Kidney (tissue), 14 donors: ENCODE results near the gene KRTAP5-4. TPM values are rescaled to one million over a fixed set of nuclear protein-coding genes. Genes with fewer than 3 reads are reported as not detected.
"Not testable (repeated sequence)": the region's sequence is repeated elsewhere in the genome, so short reads cannot be mapped to it uniquely, and the experiment has no call there.

ENCODE experiments used
- DNase-seq, 5 donors: peaks; one replicate each; pipeline ENCODE4 v3.0.0-alpha.2; 2013 to 2020
- FAIRE-seq: peaks from 2 replicates; lab custom pipeline; 2012; peaks lifted over from hg19 to GRCh38; lab: Jason Lieb, UNC
- H3K27ac ChIP-seq, 2 donors: one replicate each; pipeline ENCODE4 v1.7.0; 2013; ENCODE audit warnings: low read depth in 2 of 2, low read length in 2 of 2, inconsistent platforms in 1 of 2
- H3K27me3 ChIP-seq: one replicate; pipeline ENCODE4 v1.7.1; 2013; ENCODE audit warnings: low read length, inconsistent platforms; ENCODE audit not compliant: control insufficient read depth, insufficient read depth
- H3K36me3 ChIP-seq, 3 donors: one replicate each; pipeline versions ENCODE4 v1.7.0 to v1.7.1; 2013; ENCODE audit warnings: low read length in 3 of 3, control low read depth in 1 of 3, inconsistent platforms in 1 of 3; ENCODE audit not compliant: insufficient read depth in 3 of 3, control insufficient read depth in 2 of 3
- H3K4me1 ChIP-seq, 3 donors: one replicate each; pipeline versions ENCODE4 v1.7.0 to v1.7.1; 2013; ENCODE audit warnings: low read length in 3 of 3, inconsistent platforms in 1 of 3, low read depth in 1 of 3; ENCODE audit not compliant: control insufficient read depth in 2 of 3, insufficient read depth in 2 of 3
- H3K4me3 ChIP-seq, 3 donors: one replicate each; pipeline versions ENCODE4 v1.7.0 to v1.8.1; 2013; ENCODE audit warnings: low read length in 3 of 3, control low read depth in 1 of 3, inconsistent platforms in 1 of 3
- H3K9ac ChIP-seq, 3 donors: one replicate each; pipeline versions ENCODE4 v1.7.0 to v1.7.1; 2013; ENCODE audit warnings: low read length in 3 of 3, control low read depth in 1 of 3, inconsistent platforms in 1 of 3
- H3K9me3 ChIP-seq, 3 donors: one replicate each; pipeline versions ENCODE4 v1.7.0 to v1.7.1; 2013; ENCODE audit warnings: low read length in 3 of 3, control low read depth in 1 of 3, inconsistent platforms in 1 of 3; ENCODE audit not compliant: control insufficient read depth in 2 of 3, insufficient read depth in 1 of 3
- CTCF ChIP-seq: IDR thresholded peaks from 3 replicates; pipeline ENCODE4 v1.5.1; 2012; ENCODE audit warnings: mild to moderate bottlenecking, moderate library complexity, borderline replicate concordance; ENCODE audit not compliant: insufficient read depth; ENCODE audit errors: extremely low read depth
- intact Hi-C: fragments of 100-400 bp; cut with DNase I; formaldehyde crosslinking; loops from one replicate; pipeline ENCODE4 v1.11.1; 2022
- polyA plus RNA-seq: library from polyadenylated mRNA; stranded (reverse); fragments of 350-450 nt; fragmentation: Illumina TruSeq; extraction: RNeasy Lipid Tissue Mini Kit (QIAGEN cat#74804); gene quantifications from one replicate; pipeline ENCODE4 v1.2.3, GENCODE V29; 2014; ENCODE audit warnings: low read depth, low replicate concordance; ENCODE audit not compliant: insufficient read depth
- total RNA-seq: library from RNA; stranded (reverse); fragmentation: NEBNext Ultra II Directional; extraction: Animal tissue kit (Norgen Biotek cat#: 25700); gene quantifications from one replicate; pipeline ENCODE4 v1.2.1, GENCODE V29; 2021
- donor health status: control.
- donor health status: control.
- donor health status: control.
- donor health status: control.
- donor health status: control.
- donor health status: DM: yes; HTN: yes; CAD: no.
- donor health status: Normal renal cell carcinoma (clear cell type).

The KRTAP5-4 gene
- total and polyA plus RNA-seq, 2 donors from 2014 or later, result not detected

- no peak for FAIRE-seq
- H3K4me1 ChIP-seq, result no peaks in the 10 kb centered on the region
- no peaks in the 10 kb centered on the region for H3K9me3 ChIP-seq
- H3K27ac ChIP-seq, result no peak overlapping the region
- no peak for TF ChIP-seq CTCF
- no peaks in the 10 kb centered on the region for H3K36me3 ChIP-seq
- H3K27me3 ChIP-seq, result no peaks in the 10 kb centered on the region
- no peak overlapping the region for H3K9ac ChIP-seq
- intact Hi-C loops, result no loop called here
- peak in 2 of 5 donors; percentile 34 to 58 for DNase-seq
- H3K4me3 ChIP-seq, result no peak overlapping the region
Observed at GRCh38 chr11:1623716-1624115, 1.8 kb upstream of the KRTAP5-4 start.

- H3K36me3 ChIP-seq, result no peaks in the 10 kb centered on the region
- no peak for FAIRE-seq
Observed at GRCh38 chr11:1619449-1619848, 2.5 kb downstream of the KRTAP5-4 start.

GRCh38 chr11:1618231-1618630 is 3.7 kb downstream of the KRTAP5-4 start:
- H3K9me3 ChIP-seq, result peaks cover 0 to 1% (median 0%) of the 10 kb centered on the region in 3 donors
- H3K4me3 ChIP-seq, result no peak overlapping the region
- no peak for TF ChIP-seq CTCF
- intact Hi-C loops, result no loop called here
- H3K4me1 ChIP-seq, result no peaks in the 10 kb centered on the region
- DNase-seq (peak in 1 of 5 donors; percentile 17), FAIRE-seq (no peak)
- H3K27me3 ChIP-seq, result no peaks in the 10 kb centered on the region
- no peak overlapping the region for H3K9ac ChIP-seq
- no peaks in the 10 kb centered on the region for H3K36me3 ChIP-seq
- no peak overlapping the region for H3K27ac ChIP-seq

More at GRCh38 chr11:1619449-1619848, 2.5 kb downstream of the KRTAP5-4 start:
- no peak overlapping the region for H3K4me3 ChIP-seq
- no peak overlapping the region for H3K9ac ChIP-seq
- H3K27me3 ChIP-seq, result no peaks in the 10 kb centered on the region
- no peak for TF ChIP-seq CTCF
- H3K9me3 ChIP-seq, result peaks cover 0 to 1% (median 0%) of the 10 kb centered on the region in 3 donors
- no peaks in the 10 kb centered on the region for H3K4me1 ChIP-seq
- intact Hi-C loops, result no loop called here
- no peak overlapping the region for H3K27ac ChIP-seq
- peak in 3 of 5 donors; percentile 41 to 67 (median 45) for DNase-seq

- FAIRE-seq (no peak), DNase-seq (peak in 1 of 5 donors; percentile 12)
- H3K36me3 ChIP-seq, result no peaks in the 10 kb centered on the region
- H3K4me3 ChIP-seq, result no peak within 1 kb of the TSS
- TF ChIP-seq CTCF, result no peak
- no peaks in the 10 kb centered on the region for H3K4me1 ChIP-seq
- intact Hi-C loops, result no loop called here
- H3K9me3 ChIP-seq, result no peaks in the 10 kb centered on the region
- H3K27me3 ChIP-seq, result no peaks in the 10 kb centered on the region
- no peak within 1 kb of the TSS for H3K27ac ChIP-seq
- H3K9ac ChIP-seq, result no peak within 1 kb of the TSS
Observed at GRCh38 chr11:1608363-1608762, 13.6 kb downstream of the KRTAP5-4 start, which contains the start of gene KRTAP5-3. Gene KRTAP5-3 (minus strand): TSS chr11:1608463. CDS start chr11:1608385, 78 bp downstream.

DNA sequence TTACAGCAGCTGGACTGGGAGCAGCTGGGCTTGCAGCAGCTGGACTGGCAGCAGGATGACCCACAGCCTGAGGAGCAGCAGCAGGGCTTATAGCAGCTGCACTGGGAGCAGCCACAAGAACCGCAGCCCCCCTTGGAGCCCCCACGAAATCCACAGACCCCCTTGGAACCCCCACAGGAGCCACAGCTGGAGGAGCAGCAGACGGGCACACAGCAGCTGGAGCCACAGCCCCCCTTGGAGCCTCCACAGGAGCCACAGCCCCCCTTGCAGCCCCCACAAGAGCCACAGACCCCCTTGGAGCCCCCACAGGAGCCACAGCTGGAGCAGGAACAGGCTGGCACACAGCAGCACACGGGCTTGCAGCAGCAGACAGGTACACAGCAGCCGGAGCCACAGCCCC is 14.0 kb downstream of the KRTAP5-4 start:
- H3K27me3 ChIP-seq, H3K4me1 ChIP-seq, intact Hi-C loops, H3K36me3 ChIP-seq, FAIRE-seq, H3K9ac ChIP-seq, H3K4me3 ChIP-seq, H3K9me3 ChIP-seq, H3K27ac ChIP-seq: not testable (repeated sequence)
- peak in 2 of 5 donors; percentile 32 to 52 for DNase-seq
